ENCODE measurements around the gene WDR12.

DNA sequence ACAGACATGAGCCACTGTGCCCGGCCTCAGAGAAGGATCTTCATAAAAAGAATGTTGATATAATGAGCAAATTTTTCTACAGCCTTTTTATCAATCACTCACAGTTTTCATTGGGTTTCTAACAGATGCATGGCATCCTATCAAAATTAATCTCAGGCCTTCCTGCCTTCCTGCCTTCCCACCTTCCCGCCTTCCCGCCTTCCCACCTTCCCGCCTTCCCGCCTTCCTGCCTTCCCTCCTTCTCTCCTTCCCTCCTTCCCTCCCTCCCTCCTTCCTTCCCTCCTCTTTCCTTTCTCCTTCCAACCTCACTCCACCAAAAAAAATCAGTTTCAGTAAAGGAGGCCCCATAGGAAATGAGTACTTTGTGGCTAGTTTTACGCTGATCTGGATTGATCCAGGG is 49.1 kb upstream of the WDR12 start:
- TF ChIP-seq POLR2AphosphoS5 (IDR thresholded peaks at IDR 0.05; ENCODE audit: low read depth, low read length): no peak
- TF ChIP-seq POLR2A (IDR thresholded peaks at IDR 0.05; ENCODE audit: low read depth, low read length): no peak

Measured in GM12892 (cell line).